Skeletal muscle satellite cell (primary cell): ENCODE data around the gene KLF16.
"Not testable (repeated sequence)": the region's sequence is repeated elsewhere in the genome, so short reads cannot be mapped to it uniquely, and the experiment has no call there.

Experiments used
- H3K27me3 ChIP-seq: 2 replicates; pipeline ENCODE4 v1.7.0; 2013; ENCODE audit warnings: low read length; ENCODE audit not compliant: control insufficient read depth, insufficient read depth
- H3K36me3 ChIP-seq: 2 replicates; pipeline ENCODE4 v1.7.0; 2013; ENCODE audit warnings: mild to moderate bottlenecking, control low read depth, low read length; ENCODE audit not compliant: insufficient read depth
- H3K4me1 ChIP-seq: 2 replicates; pipeline ENCODE4 v1.7.0; 2013; ENCODE audit warnings: low read length; ENCODE audit not compliant: control insufficient read depth, insufficient read depth
- H3K4me2 ChIP-seq: 2 replicates; pipeline ENCODE4 v1.7.0; 2013; ENCODE audit warnings: mild to moderate bottlenecking, low read length
- H3K4me3 ChIP-seq: 2 replicates; pipeline ENCODE4 v1.7.0; 2013; ENCODE audit warnings: low read length
- H3K9ac ChIP-seq: 2 replicates; pipeline ENCODE4 v1.7.0; 2013; ENCODE audit warnings: mild to moderate bottlenecking, low read depth, low read length, moderate library complexity
- H3K9me3 ChIP-seq: replicated peaks from 2 replicates; pipeline ENCODE4 v1.7.0; 2013; ENCODE audit warnings: mild to moderate bottlenecking, control low read depth, low read length

The KLF16 gene

DNA sequence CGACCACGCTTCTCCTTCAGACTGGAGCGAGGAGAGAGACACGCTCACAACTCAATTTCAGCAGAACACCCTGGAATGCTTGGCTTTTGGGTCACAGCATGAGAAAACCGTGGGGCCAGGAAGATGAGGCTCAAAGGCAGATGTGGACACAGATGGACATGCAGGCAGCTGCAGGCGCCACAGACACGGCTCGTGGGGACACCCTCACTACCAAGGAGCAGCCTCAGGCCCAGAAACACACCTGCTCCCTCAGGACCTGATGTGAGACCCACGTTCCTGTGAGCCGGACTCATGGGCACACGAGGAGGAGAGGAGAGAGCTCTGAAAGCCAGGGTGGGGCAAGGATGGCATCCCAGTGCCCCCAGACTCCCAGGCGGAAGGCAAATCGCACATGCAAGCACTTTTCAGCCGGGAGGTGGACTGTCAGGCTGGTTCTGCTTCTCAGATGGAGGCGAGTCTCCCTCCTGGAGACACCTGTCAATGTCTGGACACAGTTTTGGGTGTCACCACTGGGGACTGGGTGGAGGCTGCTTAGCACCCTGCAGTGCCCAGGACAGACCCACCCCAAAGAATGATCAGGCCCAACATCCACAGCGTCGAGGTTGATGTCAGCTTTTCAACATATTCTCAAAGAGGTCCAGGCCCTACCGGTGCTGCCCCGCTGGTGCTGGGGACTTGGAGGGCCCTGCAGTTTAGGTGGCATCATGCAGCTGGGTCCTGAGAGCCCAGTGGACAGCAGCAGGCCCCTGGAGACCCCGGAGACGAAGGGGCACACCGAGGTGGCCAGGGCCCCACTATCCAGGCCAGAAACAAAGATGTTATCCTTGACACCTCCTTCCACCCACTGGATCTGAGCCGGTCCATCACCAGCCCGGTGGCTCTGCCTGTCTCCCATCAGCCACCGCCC is 19.7 kb upstream of the KLF16 start:
- Histone ChIP-seq H3K36me3 (peaks cover 12% of the 10 kb centered on the region), H3K4me3 (peak overlapping the region; percentile 99), H3K9ac (peak overlapping the region; percentile 96)

GRCh38 chr19:1882089-1882785 is 18.9 kb upstream of the KLF16 start:
- no peaks in the 10 kb centered on the region for H3K27me3 ChIP-seq
- peaks cover 24% of the 10 kb centered on the region for H3K4me1 ChIP-seq
- no peak overlapping the region for H3K9ac ChIP-seq
- H3K9me3 ChIP-seq, result no peaks in the 10 kb centered on the region
- no peak overlapping the region for H3K4me3 ChIP-seq
- peak overlapping the region; percentile 92 for H3K4me2 ChIP-seq
- H3K36me3 ChIP-seq, result peaks cover 12% of the 10 kb centered on the region

More for the DNA sequence above, 19.7 kb upstream of the KLF16 start:
- H3K27me3 ChIP-seq, result no peaks in the 10 kb centered on the region
- peak overlapping the region; percentile 92 for H3K4me2 ChIP-seq
- H3K4me1 ChIP-seq, result peaks cover 24% of the 10 kb centered on the region
- H3K9me3 ChIP-seq, result no peaks in the 10 kb centered on the region

- H3K4me2 ChIP-seq, H3K9me3 ChIP-seq, H3K4me3 ChIP-seq, H3K9ac ChIP-seq, H3K27me3 ChIP-seq: not testable (repeated sequence)
- Histone ChIP-seq H3K4me1 (peaks cover 26% of the 10 kb centered on the region), H3K36me3 (peaks cover 12% of the 10 kb centered on the region)
Measured at GRCh38 chr19:1881393-1882088, 18.2 kb upstream of the KLF16 start.

DNA sequence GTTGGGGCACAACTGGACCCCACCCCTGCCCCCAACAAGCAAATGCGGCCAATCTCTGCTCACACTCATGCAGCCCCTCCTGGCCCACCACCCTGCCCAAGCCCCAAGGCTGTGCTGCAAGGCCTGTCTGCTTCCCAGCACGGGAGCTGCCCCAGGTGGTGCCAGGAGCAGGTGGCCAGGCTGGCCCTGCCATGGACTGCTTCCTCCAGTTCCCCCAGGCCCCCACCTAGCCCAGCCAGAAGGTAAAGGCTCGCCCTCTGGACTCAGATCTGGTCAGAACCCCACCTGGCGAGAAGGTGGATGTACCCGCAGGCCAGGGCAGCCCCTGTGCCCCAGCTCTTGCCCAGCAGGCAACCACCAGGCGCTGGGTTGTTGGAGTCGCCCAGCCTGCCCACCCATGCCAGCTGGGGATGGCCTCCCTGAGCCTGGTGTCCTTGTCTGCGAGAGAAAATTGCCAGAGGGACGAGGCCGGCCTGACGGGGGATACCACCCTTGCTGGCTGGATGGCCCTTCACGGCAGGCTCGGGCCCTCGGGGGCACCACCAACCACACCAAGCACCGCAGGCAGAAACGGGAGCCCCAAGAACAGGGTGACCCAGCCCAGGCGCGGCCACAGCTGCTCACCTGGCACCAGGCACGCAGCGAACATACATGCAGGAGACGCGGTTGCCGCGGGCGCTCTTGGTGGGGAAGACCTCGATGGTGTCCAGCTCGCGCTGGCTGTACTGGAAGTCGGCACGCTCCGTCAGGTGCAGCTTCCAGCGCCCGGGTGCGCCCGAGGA is 17.4 kb upstream of the KLF16 start:
- Histone ChIP-seq H3K9ac (no peak overlapping the region), H3K9me3 (no peaks in the 10 kb centered on the region), H3K36me3 (peaks cover 12% of the 10 kb centered on the region), H3K27me3 (no peaks in the 10 kb centered on the region), H3K4me1 (peaks cover 31% of the 10 kb centered on the region), H3K4me3 (no peak overlapping the region), H3K4me2 (no peak overlapping the region)

GRCh38 chr19:1879982-1880381 is 16.6 kb upstream of the KLF16 start:
- not testable (repeated sequence) for H3K27me3 ChIP-seq, H3K4me3 ChIP-seq, H3K9ac ChIP-seq

GRCh38 chr19:1878583-1878982 is 15.2 kb upstream of the KLF16 start:
- not testable (repeated sequence) for H3K9ac ChIP-seq, H3K9me3 ChIP-seq, H3K4me3 ChIP-seq, H3K36me3 ChIP-seq, H3K4me2 ChIP-seq, H3K27me3 ChIP-seq
- H3K4me1 ChIP-seq, result peaks cover 30% of the 10 kb centered on the region

More at GRCh38 chr19:1879982-1880381, 16.6 kb upstream of the KLF16 start:
- H3K36me3 ChIP-seq, result peaks cover 11% of the 10 kb centered on the region
- H3K4me2 ChIP-seq, H3K9me3 ChIP-seq: not testable (repeated sequence)
- H3K4me1 ChIP-seq, result peaks cover 31% of the 10 kb centered on the region

DNA sequence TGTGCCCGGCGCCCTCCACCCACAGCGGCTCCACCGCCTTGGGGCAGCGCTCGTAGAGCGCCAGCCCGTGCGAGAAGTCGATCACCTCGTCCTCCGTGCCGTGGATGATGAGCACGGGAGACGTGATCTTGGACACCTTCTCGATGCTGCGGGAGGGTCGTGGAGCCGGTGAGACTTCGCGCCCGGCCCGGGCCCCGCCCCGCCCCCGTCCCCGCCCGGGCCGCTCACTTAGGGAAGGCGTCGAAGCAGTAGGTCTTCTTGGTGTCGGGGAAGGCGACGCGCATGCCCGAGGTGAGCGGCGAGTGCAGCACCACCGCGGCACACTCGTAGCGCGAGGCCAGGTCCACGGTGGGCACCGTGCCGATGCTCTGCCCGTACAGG is 13.9 kb upstream of the KLF16 start:
- H3K9ac ChIP-seq, H3K9me3 ChIP-seq, H3K4me2 ChIP-seq, H3K36me3 ChIP-seq, H3K4me3 ChIP-seq, H3K27me3 ChIP-seq: not testable (repeated sequence)
- peaks cover 26% of the 10 kb centered on the region for H3K4me1 ChIP-seq

- not testable (repeated sequence) for H3K36me3 ChIP-seq, H3K9me3 ChIP-seq, H3K27me3 ChIP-seq
- Histone ChIP-seq H3K4me2 (peak overlapping the region; percentile 95), H3K9ac (peak overlapping the region; percentile 97), H3K4me3 (peak overlapping the region; percentile 99), H3K4me1 (peaks cover 25% of the 10 kb centered on the region)
Measured at GRCh38 chr19:1876496-1877279, 13.3 kb upstream of the KLF16 start.

GRCh38 chr19:1875646-1876495 is 12.5 kb upstream of the KLF16 start:
- peak overlapping the region; percentile 99 for H3K4me3 ChIP-seq
- no peaks in the 10 kb centered on the region for H3K9me3 ChIP-seq
- peak overlapping the region; percentile 95 for H3K4me2 ChIP-seq
- no peaks in the 10 kb centered on the region for H3K27me3 ChIP-seq
- peaks cover 25% of the 10 kb centered on the region for H3K4me1 ChIP-seq
- H3K9ac ChIP-seq, result peak overlapping the region; percentile 97
- H3K36me3 ChIP-seq, result peaks cover 12% of the 10 kb centered on the region

GRCh38 chr19:1875265-1875645 is 11.9 kb upstream of the KLF16 start:
- peak overlapping the region; percentile 97 for H3K9ac ChIP-seq
- H3K4me3 ChIP-seq, result peak overlapping the region; percentile 99
- not testable (repeated sequence) for H3K9me3 ChIP-seq, H3K36me3 ChIP-seq, H3K27me3 ChIP-seq
- H3K4me2 ChIP-seq, result peak overlapping the region; percentile 95
- peaks cover 25% of the 10 kb centered on the region for H3K4me1 ChIP-seq
